BE2C (cell line): Measurements from ENCODE around the gene ACSM3.
A peak's percentile ranks its signal among the peaks of the same experiment; 100 is the strongest.
"Not testable (repeated sequence)": the region's sequence is repeated elsewhere in the genome, so short reads cannot be mapped to it uniquely, and the experiment has no call there.

ENCODE experiments used
- DNase-seq: peaks from one replicate; pipeline ENCODE4 v3.0.0-alpha.2; 2020
- H3K27me3 ChIP-seq: fragments of 250-450 bp; sonication (Bioruptor Pico); 2 replicates; pipeline ENCODE4 v1.5.1; 2020; ENCODE audit warnings: mild to moderate bottlenecking
- H3K36me3 ChIP-seq: fragments of 250-450 bp; sonication (Bioruptor Pico); 2 replicates; pipeline ENCODE4 v1.5.1; 2020; ENCODE audit warnings: mild to moderate bottlenecking
- H3K4me1 ChIP-seq: fragments of 250-450 bp; sonication (Bioruptor Pico); 2 replicates; pipeline ENCODE4 v1.5.1; 2020
- H3K4me3 ChIP-seq: 2 replicates; pipeline ENCODE4 v1.5.1; 2011; ENCODE audit warnings: low read depth, low read length
- H3K9me3 ChIP-seq: fragments of 250-450 bp; sonication (Bioruptor Pico); 2 replicates; pipeline ENCODE4 v1.5.1; 2020
- TF ChIP-seq, protein P1 (sequence below): IDR thresholded peaks from 2 replicates; pipeline ENCODE4 v1.5.1; 2012; ENCODE audit warnings: mild to moderate bottlenecking, low read depth, low read length

Gene ACSM3

DNA sequence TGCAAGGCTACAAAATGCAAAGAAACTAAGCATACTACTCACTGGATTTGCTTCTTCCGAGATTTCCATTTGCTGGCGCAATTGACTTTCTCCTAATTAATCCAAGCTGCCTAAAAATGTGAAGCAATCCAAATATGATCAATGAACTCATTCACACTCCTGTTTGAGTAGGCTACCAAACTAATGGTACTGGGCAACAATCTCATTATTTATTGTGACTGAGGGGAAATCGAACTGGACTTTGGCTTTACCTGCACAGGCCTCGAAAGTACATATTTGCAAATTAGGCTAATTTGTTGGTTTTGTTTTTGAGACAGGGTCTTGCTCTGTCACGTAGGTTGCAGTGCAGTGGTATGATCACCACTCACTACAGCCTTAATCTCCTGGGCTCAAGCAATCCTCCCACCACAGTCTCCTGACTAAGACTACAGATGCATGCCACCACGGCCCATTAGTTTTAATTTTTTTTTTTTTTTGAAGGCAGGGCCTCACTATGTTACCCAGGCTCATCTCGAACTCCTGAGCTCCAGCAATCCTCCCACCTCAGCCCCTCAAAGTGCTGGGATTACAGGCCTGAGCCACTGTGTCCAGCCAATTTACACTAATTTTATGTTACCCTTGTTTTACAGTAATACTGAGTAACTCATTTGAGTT lies 39.9 kb downstream of the ACSM3 start:
- Histone ChIP-seq H3K36me3 (no peaks in the 10 kb centered on the region; the same call in 1 of the 2 replicates), H3K9me3 (no peaks in the 10 kb centered on the region), H3K4me3 (no peak overlapping the region), H3K27me3 (no peaks in the 10 kb centered on the region), H3K4me1 (no peaks in the 10 kb centered on the region)
- no peak for DNase-seq
- TF ChIP-seq, protein P1, sequence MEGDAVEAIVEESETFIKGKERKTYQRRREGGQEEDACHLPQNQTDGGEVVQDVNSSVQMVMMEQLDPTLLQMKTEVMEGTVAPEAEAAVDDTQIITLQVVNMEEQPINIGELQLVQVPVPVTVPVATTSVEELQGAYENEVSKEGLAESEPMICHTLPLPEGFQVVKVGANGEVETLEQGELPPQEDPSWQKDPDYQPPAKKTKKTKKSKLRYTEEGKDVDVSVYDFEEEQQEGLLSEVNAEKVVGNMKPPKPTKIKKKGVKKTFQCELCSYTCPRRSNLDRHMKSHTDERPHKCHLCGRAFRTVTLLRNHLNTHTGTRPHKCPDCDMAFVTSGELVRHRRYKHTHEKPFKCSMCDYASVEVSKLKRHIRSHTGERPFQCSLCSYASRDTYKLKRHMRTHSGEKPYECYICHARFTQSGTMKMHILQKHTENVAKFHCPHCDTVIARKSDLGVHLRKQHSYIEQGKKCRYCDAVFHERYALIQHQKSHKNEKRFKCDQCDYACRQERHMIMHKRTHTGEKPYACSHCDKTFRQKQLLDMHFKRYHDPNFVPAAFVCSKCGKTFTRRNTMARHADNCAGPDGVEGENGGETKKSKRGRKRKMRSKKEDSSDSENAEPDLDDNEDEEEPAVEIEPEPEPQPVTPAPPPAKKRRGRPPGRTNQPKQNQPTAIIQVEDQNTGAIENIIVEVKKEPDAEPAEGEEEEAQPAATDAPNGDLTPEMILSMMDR = no peak

DNA sequence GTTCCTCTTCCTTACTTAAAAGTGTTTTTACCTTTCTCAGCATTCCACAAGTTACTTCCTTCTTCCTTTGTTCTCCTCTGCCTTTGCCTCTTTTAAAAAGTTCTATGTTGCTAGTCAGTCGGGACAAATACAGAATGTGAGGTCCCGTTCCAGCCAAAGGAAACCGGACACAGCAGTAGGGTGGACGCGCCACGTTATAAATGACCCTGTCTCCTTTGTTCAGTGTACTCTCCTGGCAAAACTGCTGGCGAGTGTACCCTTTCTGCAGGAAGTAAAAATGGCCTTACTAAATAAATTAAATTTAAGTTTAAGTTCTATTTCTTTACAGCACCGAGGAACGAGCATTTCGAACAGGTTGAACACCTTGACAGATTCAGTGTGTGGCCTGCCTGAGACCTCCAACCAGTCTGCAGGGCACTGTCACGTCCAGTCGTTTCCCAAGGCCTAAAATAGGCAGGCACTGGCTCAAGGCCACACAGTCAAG lies 41.9 kb downstream of the ACSM3 start:
- not testable (repeated sequence) for DNase-seq, H3K9me3 ChIP-seq

DNA sequence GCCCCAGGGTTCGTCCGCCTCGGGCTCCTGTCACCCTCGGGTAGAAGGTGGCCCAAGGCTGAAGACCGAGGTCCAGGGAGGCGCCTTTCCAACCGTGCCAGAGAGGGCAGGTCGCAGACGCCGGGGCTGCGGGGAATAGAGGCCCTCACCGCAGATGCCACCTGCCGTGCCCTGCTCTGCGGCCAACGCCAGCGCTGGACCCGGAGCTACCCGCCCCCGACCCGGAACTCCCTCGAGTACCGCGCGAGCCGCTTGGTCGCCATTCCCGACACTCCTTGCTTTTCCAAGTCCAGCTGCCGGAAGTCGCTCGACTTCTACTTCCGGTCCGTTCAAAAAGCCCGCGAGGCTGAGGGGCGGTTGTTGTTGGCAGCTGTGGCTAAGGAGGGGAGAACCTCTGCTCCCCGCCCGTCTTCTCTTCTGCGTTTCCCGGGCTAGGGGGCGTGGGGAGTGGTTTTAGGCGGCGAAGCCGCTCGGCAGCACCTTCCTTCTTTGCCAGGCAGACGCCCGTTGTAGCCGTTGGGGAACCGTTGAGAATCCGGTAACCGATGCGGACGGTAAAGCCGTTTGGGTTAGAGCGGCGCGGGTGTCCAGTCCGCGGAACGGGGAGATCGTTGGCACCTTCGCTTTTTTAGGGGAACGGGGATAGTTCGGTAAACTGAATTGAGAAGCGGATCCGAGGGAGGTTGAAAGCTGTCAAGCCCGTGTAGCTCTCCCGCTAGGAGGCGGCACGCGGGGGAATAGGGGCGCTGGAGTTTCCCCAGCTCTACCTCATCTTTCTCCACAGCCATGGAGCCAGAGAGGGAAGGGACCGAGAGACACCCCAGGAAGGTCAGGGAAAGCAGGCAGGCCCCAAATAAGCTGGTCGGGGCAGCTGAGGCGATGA lies 42.6 kb downstream of the ACSM3 start, which contains the start of the genes ERI2 and REXO5:
Gene ERI2 (minus strand): TSS at position 305 of the 883 bp plus-strand sequence. CDS start 42 bp downstream, at position 263.
Gene REXO5 (plus strand): TSS at position 360 of the 883 bp plus-strand sequence. CDS start 427 bp downstream, at position 787.
- Histone ChIP-seq H3K4me3 (peak within 1 kb of the TSS; percentile 91), H3K27me3 (no peaks in the 10 kb centered on the region), H3K9me3 (no peaks in the 10 kb centered on the region), H3K4me1 (no peaks in the 10 kb centered on the region), H3K36me3 (no peaks in the 10 kb centered on the region)
- peak; percentile 95 for DNase-seq
- TF ChIP-seq, protein P1 = peak; percentile 61

More for the DNA sequence above, 41.9 kb downstream of the ACSM3 start:
- H3K36me3 ChIP-seq, H3K4me1 ChIP-seq, H3K27me3 ChIP-seq: not testable (repeated sequence)
- H3K4me3 ChIP-seq = peak overlapping the region; percentile 91

DNA sequence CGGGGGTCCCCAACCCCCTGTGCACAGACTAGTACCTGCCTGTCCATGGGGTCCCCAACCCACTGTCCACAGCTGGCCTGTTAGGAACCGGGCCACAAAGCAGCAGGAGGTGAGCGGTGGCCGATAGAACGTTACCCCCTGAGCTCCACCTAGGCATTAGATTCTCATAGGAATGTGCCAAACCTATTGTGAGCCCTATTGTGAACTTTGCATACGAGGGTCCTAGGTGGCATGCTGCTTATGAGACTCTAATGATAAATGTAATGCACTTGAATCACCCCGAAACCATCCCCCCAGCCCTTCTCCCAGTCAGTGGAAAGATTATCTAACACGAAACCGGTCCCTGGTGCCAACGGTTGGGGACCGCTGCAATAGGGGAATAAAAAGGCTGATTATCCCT lies 44.0 kb downstream of the ACSM3 start:
- no peaks in the 10 kb centered on the region for H3K36me3 ChIP-seq
- TF ChIP-seq, protein P1 = no peak
- no peaks in the 10 kb centered on the region for H3K27me3 ChIP-seq
- no peaks in the 10 kb centered on the region for H3K9me3 ChIP-seq
- no peak for DNase-seq
- peak overlapping the region; percentile 91 for H3K4me3 ChIP-seq
- H3K4me1 ChIP-seq = no peaks in the 10 kb centered on the region

DNA sequence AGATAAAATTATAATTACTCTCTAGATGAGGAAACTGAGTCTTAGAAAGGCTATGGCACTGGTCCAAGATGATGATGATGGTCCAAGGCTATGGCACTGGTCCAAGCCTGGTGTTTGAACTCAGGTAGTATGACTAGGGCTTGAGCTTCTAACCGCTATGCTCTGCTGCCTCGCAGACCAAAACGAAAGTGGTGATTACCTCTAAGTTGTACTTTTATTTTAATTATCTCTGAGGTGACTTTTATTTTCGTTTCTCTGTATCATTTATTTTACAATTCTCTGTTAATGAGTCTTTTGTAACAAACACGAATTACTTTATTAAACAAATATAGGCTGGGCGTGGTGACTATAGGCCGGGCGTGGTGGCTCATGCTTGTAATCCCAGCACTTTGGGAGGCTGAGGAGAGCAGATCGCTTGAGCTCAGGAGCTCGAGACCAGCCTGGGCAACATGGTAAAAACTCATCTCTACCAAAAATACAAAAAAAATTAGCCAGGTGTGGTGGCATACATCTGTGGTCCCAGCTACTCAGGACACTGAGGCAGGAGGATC lies 48.1 kb downstream of the ACSM3 start:
- Histone ChIP-seq H3K4me1 (no peaks in the 10 kb centered on the region), H3K9me3 (no peaks in the 10 kb centered on the region), H3K27me3 (no peaks in the 10 kb centered on the region), H3K4me3 (no peak overlapping the region), H3K36me3 (no peaks in the 10 kb centered on the region; the same call in 1 of the 2 replicates)
- no peak for DNase-seq
- TF ChIP-seq, protein P1 = no peak

DNA sequence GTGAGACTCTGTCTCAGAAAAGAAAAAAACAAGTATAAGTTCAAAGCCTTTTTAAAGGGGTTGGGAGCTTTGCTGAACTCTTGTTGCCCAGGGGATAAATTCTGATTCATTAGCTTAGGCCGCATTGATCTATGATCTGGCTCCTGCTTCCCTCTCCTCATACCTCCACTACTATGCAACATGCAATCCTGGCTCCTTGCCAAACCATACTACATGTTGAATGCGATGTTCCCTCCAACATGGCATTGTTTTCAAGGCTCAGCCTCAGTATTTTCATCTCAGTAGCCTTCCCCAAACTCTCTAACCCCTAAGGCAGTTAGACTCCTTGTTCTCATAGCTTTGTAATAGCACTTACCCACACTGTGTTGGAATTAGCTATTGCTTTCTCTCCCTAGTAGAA lies 48.7 kb downstream of the ACSM3 start:
- no peak overlapping the region for H3K4me3 ChIP-seq
- no peaks in the 10 kb centered on the region for H3K9me3 ChIP-seq
- TF ChIP-seq, protein P1 = no peak
- H3K4me1 ChIP-seq = no peaks in the 10 kb centered on the region
- H3K27me3 ChIP-seq = no peaks in the 10 kb centered on the region
- no peaks in the 10 kb centered on the region; the same call in 1 of the 2 replicates for H3K36me3 ChIP-seq
- no peak for DNase-seq
